Upper lobe of right lung (tissue), 1 donor: ENCODE data around the gene NUDT11. TPM values are rescaled to one million over a fixed set of nuclear protein-coding genes. Genes with fewer than 3 reads are reported as not detected.
A peak's percentile ranks its signal among the peaks of the same experiment; 100 is the strongest.
"Not testable (repeated sequence)": the region's sequence is repeated elsewhere in the genome, so short reads cannot be mapped to it uniquely, and the experiment has no call there.

Experiments
- ATAC-seq: fragments of 200-7000 bp; cut with Tn5 transposase; one replicate; pipeline ENCODE4 v1.9.1; 2020; ENCODE audit warnings: mild to moderate bottlenecking, moderate library complexity
- DNase-seq: peaks from one replicate; pipeline ENCODE4 v3.0.0-alpha.2; 2020
- H3K27ac ChIP-seq: fragments of 200-600 bp; one replicate; pipeline ENCODE4 v1.8.0; 2022
- H3K27me3 ChIP-seq: fragments of 200-600 bp; one replicate; pipeline ENCODE4 v1.8.0; 2022; ENCODE audit warnings: mild to moderate bottlenecking
- H3K36me3 ChIP-seq: fragments of 200-600 bp; one replicate; pipeline ENCODE4 v1.8.0; 2022
- H3K4me1 ChIP-seq: fragments of 200-600 bp; one replicate; pipeline ENCODE4 v1.8.0; 2022
- H3K4me3 ChIP-seq: fragments of 200-600 bp; one replicate; pipeline ENCODE4 v1.8.0; 2022; ENCODE audit warnings: mild to moderate bottlenecking
- H3K9me3 ChIP-seq: fragments of 200-600 bp; one replicate; pipeline ENCODE4 v1.8.0; 2022
- CTCF ChIP-seq: fragments of 200-600 bp; IDR thresholded peaks from one replicate; pipeline ENCODE4 v1.8.0; 2022; ENCODE audit warnings: antibody characterized with exemption
- intact Hi-C: fragments of 100-400 bp; cut with DNase I; formaldehyde crosslinking; loops from one replicate; pipeline ENCODE4 v1.11.0; 2022
- total RNA-seq: library from RNA; stranded (reverse); fragmentation: NEBNext Ultra II Directional; extraction: Animal tissue kit (Norgen Biotek cat#: 25700); gene quantifications from one replicate; pipeline ENCODE4 v1.2.1, GENCODE V29; 2021
- donor health status: DM: no; HTN: yes; CAD: no; lungs with severe emphysema.

The NUDT11 gene
- total RNA-seq, 1 donor from 2014 or later: 0.64 TPM

- intact Hi-C loops: no loop called here
- Histone ChIP-seq H3K27me3 (no peaks in the 10 kb centered on the region), H3K4me3 (no peak overlapping the region), H3K27ac (no peak overlapping the region), H3K36me3 (no peaks in the 10 kb centered on the region), H3K9me3 (no peaks in the 10 kb centered on the region), H3K4me1 (no peaks in the 10 kb centered on the region)
- DNase-seq: no peak
- ATAC-seq: no peak
- no peak for TF ChIP-seq CTCF
Observed at GRCh38 chrX:51487960-51488267, 8.5 kb downstream of the NUDT11 start.

GRCh38 chrX:51484616-51485015, 11.8 kb downstream of the NUDT11 start:
- Histone ChIP-seq H3K27me3 (no peaks in the 10 kb centered on the region), H3K36me3 (no peaks in the 10 kb centered on the region), H3K4me3 (no peak overlapping the region), H3K27ac (no peak overlapping the region), H3K9me3 (no peaks in the 10 kb centered on the region), H3K4me1 (no peaks in the 10 kb centered on the region)
- ATAC-seq: no peak
- intact Hi-C loops: no loop called here
- DNase-seq: no peak
- TF ChIP-seq CTCF: no peak

DNA sequence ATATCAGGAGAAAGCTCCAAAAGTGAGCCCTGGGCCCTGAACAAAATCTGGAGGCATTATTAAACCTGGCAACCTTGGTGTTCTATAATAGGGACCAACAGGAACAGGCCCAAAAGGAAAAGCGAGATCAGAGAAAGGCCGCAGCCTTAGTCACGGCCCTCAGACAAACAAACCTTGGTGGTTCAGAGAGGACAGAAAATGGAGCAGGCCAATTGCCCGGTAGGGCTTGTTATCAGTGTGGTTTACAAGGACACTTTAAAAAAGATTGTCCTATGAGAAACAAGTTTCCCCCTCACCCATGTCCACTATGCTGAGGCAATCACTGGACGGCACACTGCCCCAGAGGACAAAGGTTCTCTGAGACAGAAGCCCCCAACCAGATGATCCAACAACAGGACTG, 14.0 kb downstream of the NUDT11 start:
- H3K4me1 ChIP-seq, intact Hi-C loops, DNase-seq, ATAC-seq, H3K27ac ChIP-seq, H3K27me3 ChIP-seq, H3K4me3 ChIP-seq, H3K9me3 ChIP-seq, H3K36me3 ChIP-seq: not testable (repeated sequence)

GRCh38 chrX:51476930-51477329, 19.5 kb downstream of the NUDT11 start:
- intact Hi-C loops: no loop called here
- H3K27ac ChIP-seq: no peak overlapping the region
- H3K4me1 ChIP-seq: no peaks in the 10 kb centered on the region
- no peaks in the 10 kb centered on the region for H3K36me3 ChIP-seq
- H3K9me3 ChIP-seq: no peaks in the 10 kb centered on the region
- TF ChIP-seq CTCF: no peak
- ATAC-seq: no peak
- no peak overlapping the region for H3K4me3 ChIP-seq
- no peak for DNase-seq
- no peaks in the 10 kb centered on the region for H3K27me3 ChIP-seq

- no peak overlapping the region for H3K4me3 ChIP-seq
- no peak overlapping the region for H3K27ac ChIP-seq
- intact Hi-C loops: no loop called here
- no peaks in the 10 kb centered on the region for H3K9me3 ChIP-seq
- ATAC-seq: no peak
- no peaks in the 10 kb centered on the region for H3K36me3 ChIP-seq
- DNase-seq: no peak
- H3K4me1 ChIP-seq: no peaks in the 10 kb centered on the region
- no peaks in the 10 kb centered on the region for H3K27me3 ChIP-seq
- no peak for TF ChIP-seq CTCF
Observed at GRCh38 chrX:51463322-51463721, 33.1 kb downstream of the NUDT11 start.

DNA sequence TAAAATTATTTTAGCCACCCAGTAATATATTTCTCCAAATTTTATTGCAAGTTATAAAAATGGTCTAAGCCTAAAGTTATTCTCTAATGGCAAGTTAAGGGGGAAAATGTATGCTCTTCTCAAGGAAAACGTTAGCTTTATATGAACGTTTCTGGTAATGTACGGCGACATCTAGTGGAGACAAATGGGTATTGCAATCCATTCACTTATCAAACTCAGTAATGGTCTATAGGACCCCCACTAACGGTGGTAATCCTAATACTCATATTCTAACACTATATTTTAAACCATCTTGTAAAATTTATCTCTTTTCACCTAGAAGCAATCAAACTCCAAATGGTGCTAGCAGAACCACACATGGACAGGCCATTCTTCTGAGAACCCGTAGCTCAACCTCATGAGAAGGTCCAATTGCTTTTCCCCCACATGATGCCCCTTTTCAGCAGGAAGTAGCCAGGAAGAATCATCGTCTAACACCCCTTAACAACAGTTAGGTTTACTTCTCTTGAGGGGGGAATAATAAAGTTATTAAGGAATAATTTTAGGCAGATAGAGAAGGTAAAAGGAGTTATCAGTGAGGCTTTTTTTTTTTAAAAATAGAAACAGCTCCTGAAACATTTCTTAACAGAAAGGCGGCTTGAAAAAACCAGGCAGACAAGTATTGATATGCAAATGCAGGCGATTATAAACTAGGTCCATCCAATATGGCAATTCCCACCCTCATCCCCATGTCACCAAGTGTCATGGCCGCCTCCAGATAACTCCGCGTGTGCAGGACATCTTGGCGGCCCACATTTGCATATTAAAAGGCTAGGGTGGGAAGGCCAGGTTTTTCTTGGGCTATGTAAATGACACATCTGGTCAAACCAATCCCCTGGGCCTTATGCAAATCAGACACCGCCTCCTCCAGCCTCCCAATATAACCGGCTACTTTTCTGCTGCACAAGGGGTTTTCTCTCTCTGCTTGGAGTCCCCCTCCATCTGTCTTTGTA, 35.0 kb downstream of the NUDT11 start:
- Histone ChIP-seq H3K9me3 (no peaks in the 10 kb centered on the region), H3K27me3 (no peaks in the 10 kb centered on the region), H3K4me1 (no peaks in the 10 kb centered on the region), H3K27ac (no peak overlapping the region), H3K36me3 (no peaks in the 10 kb centered on the region), H3K4me3 (no peak overlapping the region)
- no peak for ATAC-seq
- intact Hi-C loops: no loop called here
- no peak for DNase-seq
- TF ChIP-seq CTCF: peak; percentile 73
